GM19035 (cell line): ENCODE measurements around the gene RARRES2.
"Not testable (repeated sequence)": the region's sequence is repeated elsewhere in the genome, so short reads cannot be mapped to it uniquely, and the experiment has no call there.

ENCODE experiments used
- ATAC-seq: cut with Tn5 transposase; IDR thresholded peaks from one replicate; pipeline ENCODE4 v1.9.1; 2021; ENCODE audit not compliant: unreplicated experiment

The RARRES2 gene

DNA sequence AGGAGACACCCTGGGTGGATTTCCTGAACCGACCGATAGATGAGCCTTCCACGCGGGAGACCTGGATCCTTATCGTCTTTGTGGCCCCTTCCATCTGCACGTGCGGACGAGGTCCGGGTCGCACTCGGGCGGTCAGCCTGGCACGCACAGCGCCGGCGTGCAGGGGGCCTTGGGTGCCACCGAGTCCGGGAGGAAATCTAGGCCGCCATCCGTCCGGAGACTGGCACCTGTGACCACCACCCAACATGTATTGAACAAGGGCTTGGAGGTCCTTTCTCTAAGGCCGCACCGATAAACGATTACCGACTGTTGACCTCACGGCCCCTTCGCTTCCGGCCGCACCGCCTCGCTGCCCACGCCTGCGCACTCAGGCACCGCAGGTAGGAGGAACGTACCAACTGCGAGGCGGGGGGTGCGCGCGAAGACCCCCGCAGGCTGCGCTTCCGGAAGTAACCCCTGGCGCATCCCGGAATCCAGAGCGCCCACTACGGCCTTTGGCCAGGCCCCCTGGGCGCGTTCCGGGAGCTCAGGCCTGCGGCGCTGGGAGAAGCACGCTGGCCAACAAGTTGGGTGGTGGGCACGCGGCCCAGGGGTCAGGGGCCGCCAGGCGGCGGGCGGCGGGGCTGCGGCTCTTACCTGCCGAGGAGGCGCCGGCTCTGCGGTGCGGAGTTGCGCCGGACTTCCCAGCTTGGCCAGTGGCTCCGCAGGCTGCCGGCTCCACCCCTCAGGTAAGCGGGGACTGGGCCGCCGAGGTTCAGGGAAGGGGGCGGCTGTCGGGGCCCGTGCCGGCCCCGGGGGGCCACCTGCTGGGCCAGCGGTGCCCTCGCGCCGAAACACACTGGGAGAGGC, 18.4 kb downstream of the RARRES2 start, which contains the start of the genes ACTR3C and LRRC61:
TSS of gene ACTR3C (minus strand) at position 713 of the 849 bp plus-strand sequence. CDS start 28,249 bp downstream, outside the sequence.
TSS of gene LRRC61 (plus strand) at position 523 of the 849 bp plus-strand sequence. CDS start 13,507 bp downstream, outside the sequence.
- ATAC-seq: peak; percentile 72

DNA sequence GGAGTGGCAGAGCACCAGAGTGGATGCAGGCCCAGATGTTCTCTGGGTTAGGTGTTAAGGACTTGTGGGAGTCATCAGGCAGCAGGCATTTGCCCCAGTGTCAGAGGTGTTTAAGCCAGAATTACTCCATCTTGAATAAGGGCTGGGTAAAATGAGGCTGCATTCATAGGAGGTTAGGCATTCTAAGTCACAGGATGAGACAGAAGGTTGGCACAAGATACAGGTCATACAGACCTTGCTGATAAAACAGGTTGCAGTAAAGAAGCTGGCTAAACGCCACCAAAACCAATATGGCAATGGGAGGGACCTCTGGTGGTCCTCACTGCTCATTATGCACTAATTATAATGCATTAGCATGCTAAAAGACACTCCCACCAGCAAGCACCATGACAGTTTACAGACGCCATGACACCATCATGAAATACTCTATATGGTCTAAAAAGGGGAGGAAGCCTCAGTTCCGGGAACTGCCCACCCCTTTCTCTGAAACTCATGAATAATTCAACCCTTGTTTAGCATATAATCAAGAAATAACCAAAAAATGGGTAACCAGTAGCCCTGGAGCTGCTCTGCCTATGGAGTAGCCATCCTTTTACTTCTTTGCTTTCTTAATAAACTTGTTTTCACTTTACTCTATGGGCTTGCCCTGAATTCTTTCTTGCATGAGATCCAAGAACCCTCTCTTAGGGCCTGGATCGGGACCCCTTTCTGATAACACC, 19.2 kb downstream of the RARRES2 start:
- no peak for ATAC-seq

DNA sequence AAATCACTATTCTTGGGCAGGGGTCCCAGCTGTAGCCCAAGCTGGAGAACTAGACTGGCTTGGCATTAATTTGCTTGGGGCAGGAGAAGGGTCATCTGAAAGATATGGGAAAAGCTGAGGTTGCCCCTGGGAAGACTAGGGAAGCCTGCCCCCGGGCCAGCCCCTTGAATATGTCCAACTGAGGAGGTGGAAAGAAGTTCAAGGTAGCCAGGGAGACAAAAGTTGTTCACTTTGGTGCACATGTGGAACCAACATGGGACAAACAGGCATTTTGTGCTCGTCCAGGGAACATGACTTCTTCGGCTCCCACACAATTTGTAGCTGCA, 19.7 kb downstream of the RARRES2 start:
- ATAC-seq: no peak

- no peak for ATAC-seq
Measured at GRCh38 chr7:150317748-150318444, 23.5 kb downstream of the RARRES2 start.

- not testable (repeated sequence) for ATAC-seq
Measured at GRCh38 chr7:150316987-150317386, 24.4 kb downstream of the RARRES2 start.

DNA sequence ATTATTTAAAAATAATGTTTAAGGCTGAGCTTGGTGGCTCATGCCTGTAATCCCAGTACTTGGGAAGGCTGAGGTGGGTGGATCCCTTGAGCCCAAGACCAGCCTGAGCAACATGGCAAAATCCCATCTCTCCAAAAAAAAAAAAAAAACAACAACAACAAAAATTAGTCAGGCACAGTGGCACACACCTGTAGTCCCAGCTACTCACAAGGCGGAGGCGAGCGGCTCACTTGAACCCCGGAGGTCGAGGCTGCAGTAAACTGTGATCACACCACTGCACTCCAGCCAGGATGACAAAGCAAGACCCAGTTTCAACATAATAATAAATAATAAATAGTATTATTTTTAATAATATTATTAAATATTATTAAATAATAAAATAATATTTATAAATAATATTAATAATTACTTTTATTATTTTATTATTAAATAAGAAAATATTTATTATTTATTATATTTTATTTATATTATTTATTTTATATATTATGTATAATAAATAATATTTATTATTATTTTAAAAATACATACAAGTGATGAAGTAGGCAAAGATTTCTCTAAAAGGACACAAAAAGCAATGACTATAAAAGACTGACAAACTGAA, 26.7 kb downstream of the RARRES2 start:
- ATAC-seq: no peak

DNA sequence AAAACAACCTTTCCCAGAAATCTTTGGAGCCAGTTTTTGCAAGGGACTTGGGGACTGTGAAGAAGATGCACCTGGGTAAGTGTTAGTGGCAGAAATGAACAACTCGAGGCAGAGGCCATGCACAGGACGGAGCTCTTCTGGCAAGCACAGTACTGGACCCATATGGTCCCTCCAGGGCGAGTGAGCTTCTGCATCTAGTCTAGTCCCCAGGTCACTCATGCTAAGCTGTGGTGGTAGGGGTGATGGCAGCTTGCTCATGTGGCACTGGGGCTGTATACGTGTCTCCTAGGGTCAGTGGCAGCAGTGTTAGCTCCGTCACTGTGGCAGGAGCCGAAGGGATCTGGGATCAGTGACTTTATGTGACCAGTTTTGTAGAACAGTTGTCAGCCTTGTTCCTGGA, 27.6 kb downstream of the RARRES2 start:
- ATAC-seq: no peak

GRCh38 chr7:150313367-150313809, 28.0 kb downstream of the RARRES2 start:
- no peak for ATAC-seq

- ATAC-seq: not testable (repeated sequence)
Measured at GRCh38 chr7:150312649-150313366, 28.6 kb downstream of the RARRES2 start.

DNA sequence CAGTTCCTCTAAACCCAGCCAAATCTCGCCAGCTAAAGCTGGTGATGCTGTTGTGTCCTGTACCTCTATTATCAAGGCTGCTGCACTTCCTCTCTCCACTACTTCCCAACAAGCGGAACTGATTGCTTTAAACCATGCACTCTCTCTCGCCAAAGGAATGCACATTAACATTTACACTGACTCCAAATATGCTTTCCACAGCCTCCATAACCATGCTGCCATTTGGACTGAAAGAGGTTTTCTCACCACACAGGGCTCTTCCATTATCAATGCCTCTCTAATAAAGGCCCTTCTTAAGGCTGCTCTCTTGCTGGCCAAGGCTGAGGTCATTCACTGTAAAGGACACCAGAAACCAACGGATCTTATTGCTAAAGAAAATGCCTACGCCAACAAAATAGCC, 29.7 kb downstream of the RARRES2 start:
- ATAC-seq: no peak

- ATAC-seq: no peak
Measured at GRCh38 chr7:150311146-150311545, 30.3 kb downstream of the RARRES2 start.

DNA sequence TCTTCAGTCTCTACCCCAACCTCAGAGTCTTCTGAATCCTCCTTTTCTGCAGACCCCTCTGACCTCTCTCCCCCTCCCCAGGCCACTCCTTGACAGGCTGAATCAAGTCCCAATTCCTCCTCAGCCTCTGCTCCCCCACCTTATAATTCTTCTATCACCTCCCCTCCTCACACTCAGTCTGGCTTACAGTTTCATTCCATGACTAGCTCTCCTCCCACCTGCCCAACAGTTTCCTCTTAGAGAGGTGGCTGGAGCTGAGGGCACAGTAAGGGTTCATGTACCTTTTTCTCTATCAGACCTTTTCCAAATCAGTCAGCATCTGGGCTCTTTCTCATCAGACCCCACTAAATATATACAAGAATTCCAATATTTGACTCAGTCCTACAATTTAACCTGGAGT, 32.9 kb downstream of the RARRES2 start:
- ATAC-seq: no peak

DNA sequence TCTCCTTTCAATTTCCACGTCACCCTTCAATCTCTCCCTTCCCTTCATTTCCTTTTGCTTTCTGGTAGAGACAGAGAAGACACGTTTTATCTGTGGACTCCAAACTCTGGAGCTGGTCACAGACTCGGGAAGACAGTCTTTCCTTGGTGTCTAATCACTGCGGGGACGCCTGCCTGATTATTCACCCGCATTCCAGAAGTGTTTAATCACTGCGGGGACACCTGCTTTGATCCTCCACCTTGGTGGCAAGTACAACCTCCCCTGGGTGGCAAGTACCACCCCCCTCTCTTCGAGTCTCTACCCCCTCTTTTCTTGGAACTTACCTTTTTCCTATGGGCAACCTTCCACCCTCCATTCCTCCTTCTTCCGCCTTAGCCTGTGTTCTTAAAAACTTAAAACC, 33.5 kb downstream of the RARRES2 start:
- ATAC-seq: no peak

- no peak for ATAC-seq
Measured at GRCh38 chr7:150307129-150307528, 34.3 kb downstream of the RARRES2 start.

DNA sequence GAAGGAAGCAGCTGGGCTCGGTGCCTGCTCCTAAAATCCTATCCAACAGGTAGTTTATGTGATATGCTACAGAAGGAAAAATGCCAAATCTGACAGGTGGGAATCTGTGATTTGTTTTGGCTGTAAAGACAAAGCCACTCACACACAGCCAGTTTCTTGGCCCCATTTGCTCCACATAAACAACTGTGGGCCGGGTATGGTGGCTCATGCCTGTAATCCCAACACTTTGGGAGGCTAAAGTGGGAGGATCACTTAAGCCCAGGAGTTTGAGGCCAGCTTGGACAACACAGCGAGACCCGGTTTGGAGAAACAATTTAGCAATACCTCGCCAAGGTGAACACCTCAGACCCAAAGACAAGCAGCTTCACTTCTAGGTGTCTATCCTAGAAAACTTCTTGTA, 35.1 kb downstream of the RARRES2 start:
- ATAC-seq: not testable (repeated sequence)

GRCh38 chr7:150305903-150306284, 35.5 kb downstream of the RARRES2 start:
- not testable (repeated sequence) for ATAC-seq

GRCh38 chr7:150305259-150305902, 36.0 kb downstream of the RARRES2 start:
- not testable (repeated sequence) for ATAC-seq

- ATAC-seq: not testable (repeated sequence)
Measured at GRCh38 chr7:150304499-150305258, 36.8 kb downstream of the RARRES2 start.

GRCh38 chr7:150302908-150303310, 38.5 kb downstream of the RARRES2 start:
- not testable (repeated sequence) for ATAC-seq
